SU-DHL-6 (cell line): ENCODE measurements around the gene CTDP1.

Experiments used
- H2AFZ ChIP-seq: fragments of 200-600 bp; sonication (generic); 2 replicates; pipeline ENCODE4 v1.6.1; 2014; ENCODE audit warnings: low read depth, mild to moderate bottlenecking, moderate library complexity, mixed read lengths, antibody characterized with exemption, low read length; ENCODE audit not compliant: severe bottlenecking
- H3F3A ChIP-seq: fragments of 200-600 bp; shearing (Covaris generic); 2 replicates; pipeline ENCODE4 v1.6.0; 2016; ENCODE audit warnings: antibody characterized with exemption, mild to moderate bottlenecking; ENCODE audit not compliant: insufficient read depth
- H3K27ac ChIP-seq: fragments of 200-600 bp; sonication (generic); 2 replicates; pipeline ENCODE4 v1.5.1; 2016; ENCODE audit warnings: low read depth, mild to moderate bottlenecking, low read length, moderate library complexity, mixed read lengths
- H3K27me3 ChIP-seq: fragments of 200-600 bp; sonication (generic), shearing (Covaris generic); 2 replicates; pipeline ENCODE4 v1.6.0; 2014; ENCODE audit warnings: mild to moderate bottlenecking, low read length
- H3K36me3 ChIP-seq: fragments of 200-600 bp; sonication (generic); 2 replicates; pipeline ENCODE4 v1.6.1; 2014; ENCODE audit warnings: mild to moderate bottlenecking, low read length, mixed read lengths
- H3K4me2 ChIP-seq: fragments of 300-600, 200-600 bp; shearing (Covaris generic), sonication (generic); 2 replicates; pipeline ENCODE4 v1.6.0; 2014; ENCODE audit warnings: low read length, low read depth, mild to moderate bottlenecking; ENCODE audit not compliant: poor library complexity, severe bottlenecking
- H3K4me3 ChIP-seq: fragments of 200-600 bp; sonication (generic); 2 replicates; pipeline ENCODE4 v1.5.1; 2014; ENCODE audit warnings: antibody characterized with exemption, low read length, mild to moderate bottlenecking, mixed read lengths; ENCODE audit not compliant: insufficient read depth, poor library complexity, severe bottlenecking
- H3K79me2 ChIP-seq: fragments of 200-600 bp; sonication (generic); 2 replicates; pipeline ENCODE4 v1.6.1; 2014; ENCODE audit warnings: mild to moderate bottlenecking, low read length, moderate library complexity; ENCODE audit not compliant: insufficient read depth
- H3K9ac ChIP-seq: fragments of 200-600 bp; sonication (generic); 2 replicates; pipeline ENCODE4 v1.7.0; 2014; ENCODE audit warnings: mild to moderate bottlenecking, low read length
- H3K9me2 ChIP-seq: fragments of 200-600 bp; sonication (generic); replicated peaks from 2 replicates; pipeline ENCODE4 v1.6.1; 2014; ENCODE audit warnings: low read length; ENCODE audit not compliant: insufficient read depth
- H3K9me3 ChIP-seq: fragments of 200-600 bp; sonication (generic); 2 replicates; pipeline ENCODE4 v1.6.1; 2014; ENCODE audit warnings: low read length, mixed read lengths; ENCODE audit not compliant: insufficient read depth
- H4K20me1 ChIP-seq: fragments of 200-600 bp; sonication (generic); 2 replicates; pipeline ENCODE4 v1.6.1; 2014; ENCODE audit warnings: low read depth, mild to moderate bottlenecking, antibody characterized with exemption, low read length, moderate library complexity, mixed read lengths
- CTCF ChIP-seq: fragments of 200-600 bp; sonication (generic); IDR thresholded peaks from one replicate; pipeline ENCODE4 v1.5.1; 2017; ENCODE audit warnings: antibody characterized with exemption, mild to moderate bottlenecking, low read length, moderate library complexity; ENCODE audit not compliant: insufficient read depth, poor library complexity, severe bottlenecking
- EZH2phosphoT487 ChIP-seq: fragments of 200-600 bp; sonication (generic), shearing (Covaris generic); conservative IDR thresholded peaks from 2 replicates; pipeline ENCODE4 v1.6.1; 2018; ENCODE audit warnings: mild to moderate bottlenecking, antibody characterized with exemption, low read length, moderate library complexity, mixed read lengths

CTDP1 gene

GRCh38 chr18:79802298-79802697, 122.7 kb downstream of the CTDP1 start:
- no peak overlapping the region for H3K4me2 ChIP-seq
- H3K9me3 ChIP-seq, result no peaks in the 10 kb centered on the region
- H3K36me3 ChIP-seq, result no peaks in the 10 kb centered on the region
- H2AFZ ChIP-seq, result no peak overlapping the region
- TF ChIP-seq EZH2phosphoT487 (no peak), CTCF (no peak)
- no peaks in the 10 kb centered on the region for H3F3A ChIP-seq
- no peaks in the 10 kb centered on the region for H3K27me3 ChIP-seq
- H3K9ac ChIP-seq, result no peak overlapping the region
- H3K27ac ChIP-seq, result no peak overlapping the region
- no peaks in the 10 kb centered on the region for H4K20me1 ChIP-seq
- no peaks in the 10 kb centered on the region for H3K9me2 ChIP-seq
- no peaks in the 10 kb centered on the region for H3K79me2 ChIP-seq
- H3K4me3 ChIP-seq, result no peak overlapping the region

- Histone ChIP-seq H3K9ac (no peak overlapping the region), H3K4me2 (no peak overlapping the region), H2AFZ (no peak overlapping the region), H3K79me2 (no peaks in the 10 kb centered on the region), H3K9me3 (no peaks in the 10 kb centered on the region), H3K27ac (no peak overlapping the region), H3F3A (no peaks in the 10 kb centered on the region), H3K36me3 (no peaks in the 10 kb centered on the region), H3K27me3 (no peaks in the 10 kb centered on the region), H3K4me3 (no peak overlapping the region), H4K20me1 (no peaks in the 10 kb centered on the region), H3K9me2 (no peaks in the 10 kb centered on the region)
- TF ChIP-seq EZH2phosphoT487, result no peak
- no peak for TF ChIP-seq CTCF
Measured at GRCh38 chr18:79803611-79804051, 124.0 kb downstream of the CTDP1 start.
